H9 (cell line): Measurements from ENCODE around the gene PRCC. TPM values are rescaled to one million over a fixed set of nuclear protein-coding genes. Genes with fewer than 3 reads are reported as not detected.

ENCODE experiments used
- DNase-seq: peaks from one replicate; pipeline ENCODE4 v3.0.0-alpha.2; 2017
- H2AFZ ChIP-seq: one replicate; pipeline ENCODE4 v1.6.1; 2013; ENCODE audit warnings: mild to moderate bottlenecking, low read length, control low read depth, moderate library complexity
- H2AK5ac ChIP-seq: 2 replicates; pipeline ENCODE4 v1.6.1; 2013; ENCODE audit warnings: low read length, control low read depth, mixed read lengths; ENCODE audit not compliant: insufficient read length
- H2BK120ac ChIP-seq: one replicate; pipeline ENCODE4 v1.6.1; 2013; ENCODE audit warnings: low read depth, mild to moderate bottlenecking, low read length, control low read depth, inconsistent platforms; ENCODE audit not compliant: poor library complexity, severe bottlenecking
- H2BK12ac ChIP-seq: 2 replicates; pipeline ENCODE4 v1.6.1; 2013; ENCODE audit warnings: low read length, control low read depth, mixed read lengths, low read depth; ENCODE audit not compliant: insufficient read length
- H2BK15ac ChIP-seq: 2 replicates; pipeline ENCODE4 v1.6.1; 2013; ENCODE audit warnings: low read depth, low read length, control low read depth
- H2BK20ac ChIP-seq: one replicate; pipeline ENCODE4 v1.6.1; 2013; ENCODE audit warnings: low read depth, mild to moderate bottlenecking, low read length, control low read depth, inconsistent platforms; ENCODE audit not compliant: poor library complexity, severe bottlenecking
- H2BK5ac ChIP-seq: 2 replicates; pipeline ENCODE4 v1.6.1; 2013; ENCODE audit warnings: low read length, control low read depth, mixed read lengths; ENCODE audit not compliant: insufficient read length
- H3K14ac ChIP-seq: 2 replicates; pipeline ENCODE4 v1.6.1; 2013; ENCODE audit warnings: low read length, control low read depth; ENCODE audit not compliant: insufficient read depth
- H3K18ac ChIP-seq: 2 replicates; pipeline ENCODE4 v1.6.1; 2013; ENCODE audit warnings: low read depth, mild to moderate bottlenecking, mixed read lengths, low read length, control low read depth; ENCODE audit not compliant: insufficient read length
- H3K23ac ChIP-seq: 2 replicates; pipeline ENCODE4 v1.6.1; 2013; ENCODE audit warnings: low read length, control low read depth, mixed read lengths, low read depth; ENCODE audit not compliant: insufficient read length
- H3K23me2 ChIP-seq: 2 replicates; pipeline ENCODE4 v1.6.1; 2013; ENCODE audit warnings: low read depth, mild to moderate bottlenecking, mixed read lengths, low read length, control low read depth; ENCODE audit not compliant: insufficient read length, poor library complexity, severe bottlenecking
- H3K27ac ChIP-seq: 2 replicates; pipeline ENCODE4 v1.5.1; 2013; ENCODE audit warnings: low read length, control low read depth, mixed read lengths, low read depth; ENCODE audit not compliant: insufficient read length
- H3K27me3 ChIP-seq: 2 replicates; pipeline ENCODE4 v1.6.1; 2013; ENCODE audit warnings: low read length, control low read depth, inconsistent platforms; ENCODE audit not compliant: insufficient read depth
- H3K4ac ChIP-seq: 2 replicates; pipeline ENCODE4 v1.6.1; 2013; ENCODE audit warnings: low read depth, mild to moderate bottlenecking, control low read depth, inconsistent platforms, low read length, moderate library complexity
- H3K4me1 ChIP-seq: 2 replicates; pipeline ENCODE4 v1.6.1; 2013; ENCODE audit warnings: low read length, control low read depth, inconsistent platforms; ENCODE audit not compliant: insufficient read depth
- H3K4me2 ChIP-seq: 2 replicates; pipeline ENCODE4 v1.6.1; 2013; ENCODE audit warnings: low read length, control low read depth, mixed read lengths; ENCODE audit not compliant: insufficient read length, insufficient read depth
- H3K56ac ChIP-seq: 2 replicates; pipeline ENCODE4 v1.6.1; 2013; ENCODE audit warnings: low read depth, mild to moderate bottlenecking, mixed read lengths, low read length, control low read depth; ENCODE audit not compliant: insufficient read length
- H3K79me1 ChIP-seq: 2 replicates; pipeline ENCODE4 v1.6.1; 2013; ENCODE audit warnings: low read depth, mild to moderate bottlenecking, moderate library complexity, low read length, control low read depth, inconsistent platforms; ENCODE audit not compliant: insufficient read depth, poor library complexity, severe bottlenecking
- H3K79me2 ChIP-seq: 2 replicates; pipeline ENCODE4 v1.6.1; 2013; ENCODE audit warnings: low read length, control low read depth, inconsistent platforms; ENCODE audit not compliant: insufficient read depth
- H3K9ac ChIP-seq: 2 replicates; pipeline ENCODE4 v1.6.1; 2013; ENCODE audit warnings: low read length, control low read depth, mixed read lengths; ENCODE audit not compliant: insufficient read length; ENCODE audit errors: extremely low read depth
- H3K9me3 ChIP-seq: one replicate; pipeline ENCODE4 v1.6.1; 2013; ENCODE audit warnings: low read depth, low read length, inconsistent platforms; ENCODE audit not compliant: control insufficient read depth
- H3T11ph ChIP-seq: one replicate; pipeline ENCODE4 v1.6.1; 2013; ENCODE audit warnings: mild to moderate bottlenecking, low read length, control low read depth, inconsistent platforms
- H4K20me1 ChIP-seq: one replicate; pipeline ENCODE4 v1.6.1; 2013; ENCODE audit not compliant: control insufficient read depth, insufficient read length, insufficient read depth
- H4K5ac ChIP-seq: 2 replicates; pipeline ENCODE4 v1.6.1; 2013; ENCODE audit warnings: low read depth, mild to moderate bottlenecking, mixed read lengths, low read length, control low read depth; ENCODE audit not compliant: insufficient read length
- H4K8ac ChIP-seq: replicated peaks from 2 replicates; pipeline ENCODE4 v1.6.1; 2013; ENCODE audit warnings: low read length, control low read depth, mixed read lengths, low read depth; ENCODE audit not compliant: insufficient read length
- H4K91ac ChIP-seq: 2 replicates; pipeline ENCODE4 v1.6.1; 2013; ENCODE audit warnings: low read depth, mild to moderate bottlenecking, moderate library complexity, mixed read lengths, low read length, control low read depth; ENCODE audit not compliant: insufficient read length
- H3K27ac Mint-ChIP-seq, 3 experiments: 2 replicates in 2 of 3; 3 replicates in 1 of 3; pipeline ENCODE4 v1.8.0; 2020 to 2021; ENCODE audit warnings: mixed read lengths in 3 of 3, mild to moderate bottlenecking in 1 of 3, moderate library complexity in 1 of 3
- H3K27me3 Mint-ChIP-seq: 2 replicates; pipeline ENCODE4 v1.8.0; 2021; ENCODE audit warnings: low read depth, mild to moderate bottlenecking, moderate library complexity, mixed read lengths
- H3K36me3 Mint-ChIP-seq, 3 experiments: 2 replicates in 2 of 3; 3 replicates in 1 of 3; pipeline ENCODE4 v1.8.0; 2020 to 2021; ENCODE audit warnings: low read depth in 3 of 3, mixed read lengths in 3 of 3; ENCODE audit not compliant: insufficient read depth in 1 of 3
- H3K4me1 Mint-ChIP-seq, 2 experiments: 2 replicates each; pipeline ENCODE4 v1.8.0; 2020; ENCODE audit warnings: mixed read lengths in 2 of 2
- H3K4me3 Mint-ChIP-seq, 2 experiments: 2 replicates in 1 of 2; 3 replicates in 1 of 2; pipeline ENCODE4 v1.8.0; 2020 to 2021; ENCODE audit warnings: mild to moderate bottlenecking in 2 of 2, mixed read lengths in 2 of 2, moderate library complexity in 1 of 2
- H3K9me3 Mint-ChIP-seq, 2 experiments: 2 replicates in 1 of 2; 3 replicates in 1 of 2; pipeline ENCODE4 v1.8.0; 2020; ENCODE audit warnings: mild to moderate bottlenecking in 2 of 2, mixed read lengths in 2 of 2, moderate library complexity in 1 of 2
- CTCF ChIP-seq: fragments of 200-600 bp; sonication (generic); conservative IDR thresholded peaks from 3 replicates; pipeline ENCODE4 v1.8.0; 2021; ENCODE audit warnings: antibody characterized with exemption, mild to moderate bottlenecking
- WGBS: extraction: QIAGEN DNeasy Blood & Tissue Kit; methylation state at CpG from one replicate; pipeline ENCODE4 v1.1.7; 2013; ENCODE audit warnings: missing lambda C conversion rate, low lambda C conversion rate, mixed read lengths; ENCODE audit not compliant: insufficient read length; ENCODE audit errors: extremely low coverage; 5-methylcytosine and 5-hydroxymethylcytosine counted together
- total RNA-seq: library from RNA; stranded (reverse); gene quantifications from 2 replicates; pipeline ENCODE4 v1.2.1, GENCODE V29; 2021

PRCC gene
- total RNA-seq, 1 experiment from 2014 or later = 129 TPM

- Histone ChIP-seq H4K8ac (no peak overlapping the region), H3K4me2 (no peak overlapping the region), H3K79me2 (peaks cover 43% of the 10 kb centered on the region), H3K27me3 (no peaks in the 10 kb centered on the region), H3K23ac (no peak overlapping the region), H3K4me1 (no peaks in the 10 kb centered on the region), H4K5ac (no peak overlapping the region), H3K9ac (no peak overlapping the region), H3K79me1 (peaks cover 19% of the 10 kb centered on the region), H3K9me3 (no peaks in the 10 kb centered on the region), H2BK12ac (no peak overlapping the region), H3K23me2 (peaks cover 11% of the 10 kb centered on the region), H2BK20ac (no peak overlapping the region), H3K18ac (no peak overlapping the region), H4K91ac (no peak overlapping the region), H3K27ac (no peak overlapping the region), H2BK120ac (no peak overlapping the region), H4K20me1 (no peaks in the 10 kb centered on the region), H2AFZ (no peak overlapping the region), H2BK5ac (no peak overlapping the region), H2BK15ac (no peak overlapping the region), H3K4ac (no peak overlapping the region), H3K56ac (no peak overlapping the region), H2AK5ac (no peak overlapping the region), H3K14ac (no peak overlapping the region), H3T11ph (no peak overlapping the region)
- Mint-ChIP-seq H3K36me3 (peaks cover 14 to 39% (median 30%) of the 10 kb centered on the region in 3 experiments), H3K4me3 (no peak overlapping the region), H3K27me3 (no peaks in the 10 kb centered on the region), H3K27ac (no peak overlapping the region), H3K9me3 (no peaks in the 10 kb centered on the region), H3K4me1 (peaks cover 24 to 33% of the 10 kb centered on the region in 2 experiments)
- no peak; the same call in 2 of the 3 replicates for TF ChIP-seq CTCF
- DNase-seq = no peak
- WGBS = no CpG with 5 or more reads among the region's 3 CpGs
Measured at GRCh38 chr1:156772222-156772621, 4.9 kb downstream of the PRCC start.
